HEK293 (cell line): ENCODE data around the gene UCK1.

Source experiments
- KLF1 ChIP-seq: fragments of 450-650 bp; formaldehyde crosslinking; IDR thresholded peaks from 2 replicates; pipeline ENCODE4 v1.5.1; 2016; ENCODE audit warnings: missing biosample characterization, missing genetic modification characterization
- OSR2 ChIP-seq: fragments of 450-650 bp; formaldehyde crosslinking; IDR thresholded peaks from 2 replicates; pipeline ENCODE4 v1.5.1; 2016; ENCODE audit warnings: missing biosample characterization, missing genetic modification characterization
- ZNF169 ChIP-seq: fragments of 450-650 bp; formaldehyde crosslinking; IDR thresholded peaks from 2 replicates; pipeline ENCODE4 v1.5.1; 2016; ENCODE audit warnings: missing biosample characterization, missing genetic modification characterization
- ZNF174 ChIP-seq: fragments of 450-650 bp; formaldehyde crosslinking; IDR thresholded peaks from 2 replicates; pipeline ENCODE4 v1.5.0; 2017; ENCODE audit warnings: missing biosample characterization, mild to moderate bottlenecking, missing genetic modification characterization
- ZNF221 ChIP-seq: fragments of 450-650 bp; formaldehyde crosslinking; IDR thresholded peaks from 2 replicates; pipeline ENCODE4 v1.5.1; 2017; ENCODE audit warnings: missing biosample characterization, missing genetic modification characterization, borderline replicate concordance
- ZNF280C ChIP-seq: fragments of 450-650 bp; formaldehyde crosslinking; IDR thresholded peaks from 2 replicates; pipeline ENCODE4 v1.5.1; 2016; ENCODE audit warnings: missing biosample characterization, missing genetic modification characterization
- ZNF324 ChIP-seq: fragments of 450-650 bp; formaldehyde crosslinking; IDR thresholded peaks from 2 replicates; pipeline ENCODE4 v1.5.1; 2016; ENCODE audit warnings: missing biosample characterization, missing genetic modification characterization
- ZNF362 ChIP-seq: fragments of 450-650 bp; formaldehyde crosslinking; IDR thresholded peaks from 2 replicates; pipeline ENCODE4 v1.5.1; 2016; ENCODE audit warnings: missing biosample characterization, missing genetic modification characterization
- ZNF521 ChIP-seq: fragments of 450-650 bp; formaldehyde crosslinking; IDR thresholded peaks from 2 replicates; pipeline ENCODE4 v1.5.1; 2017; ENCODE audit warnings: missing biosample characterization, mild to moderate bottlenecking, missing genetic modification characterization
- ZNF596 ChIP-seq: fragments of 450-650 bp; IDR thresholded peaks from 2 replicates; pipeline ENCODE4 v1.5.0; 2018; ENCODE audit warnings: missing biosample characterization, mild to moderate bottlenecking, missing genetic modification characterization, moderate library complexity
- ZNF600 ChIP-seq: fragments of 450-650 bp; formaldehyde crosslinking; IDR thresholded peaks from 2 replicates; pipeline ENCODE4 v1.5.1; 2016; ENCODE audit warnings: missing biosample characterization, missing genetic modification characterization
- ZNF664 ChIP-seq: fragments of 450-650 bp; formaldehyde crosslinking; IDR thresholded peaks from 2 replicates; pipeline ENCODE4 v1.5.1; 2016; ENCODE audit warnings: missing biosample characterization, missing genetic modification characterization
- ZNF792 ChIP-seq: fragments of 450-650 bp; formaldehyde crosslinking; IDR thresholded peaks from 2 replicates; pipeline ENCODE4 v1.5.1; 2016; ENCODE audit warnings: missing biosample characterization, missing genetic modification characterization
- ZSCAN23 ChIP-seq: fragments of 450-650 bp; formaldehyde crosslinking; IDR thresholded peaks from 2 replicates; pipeline ENCODE4 v1.5.1; 2016; ENCODE audit warnings: missing biosample characterization, missing genetic modification characterization
- TF ChIP-seq, protein P1 (sequence below): fragments of 450-650 bp; formaldehyde crosslinking; IDR thresholded peaks from 2 replicates; pipeline ENCODE4 v1.5.1; 2016; ENCODE audit warnings: missing biosample characterization, missing genetic modification characterization, borderline replicate concordance
- TF ChIP-seq, protein P2 (sequence below): fragments of 450-650 bp; formaldehyde crosslinking; IDR thresholded peaks from 2 replicates; pipeline ENCODE4 v1.5.1; 2016; ENCODE audit warnings: missing biosample characterization, missing genetic modification characterization
- TF ChIP-seq, protein P3 (sequence below): fragments of 450-650 bp; formaldehyde crosslinking; IDR thresholded peaks from 2 replicates; pipeline ENCODE4 v1.5.1; 2016; ENCODE audit warnings: missing biosample characterization, missing genetic modification characterization, low read depth
- TF ChIP-seq, protein P4 (sequence below): fragments of 450-650 bp; formaldehyde crosslinking; IDR thresholded peaks from 2 replicates; pipeline ENCODE4 v1.5.1; 2016; ENCODE audit warnings: missing biosample characterization, missing genetic modification characterization
- TF ChIP-seq, protein P5 (sequence below): fragments of 450-650 bp; formaldehyde crosslinking; conservative IDR thresholded peaks from 2 replicates; pipeline ENCODE4 v1.5.1; 2016; ENCODE audit warnings: low read depth, missing biosample characterization, missing genetic modification characterization

The UCK1 gene

DNA sequence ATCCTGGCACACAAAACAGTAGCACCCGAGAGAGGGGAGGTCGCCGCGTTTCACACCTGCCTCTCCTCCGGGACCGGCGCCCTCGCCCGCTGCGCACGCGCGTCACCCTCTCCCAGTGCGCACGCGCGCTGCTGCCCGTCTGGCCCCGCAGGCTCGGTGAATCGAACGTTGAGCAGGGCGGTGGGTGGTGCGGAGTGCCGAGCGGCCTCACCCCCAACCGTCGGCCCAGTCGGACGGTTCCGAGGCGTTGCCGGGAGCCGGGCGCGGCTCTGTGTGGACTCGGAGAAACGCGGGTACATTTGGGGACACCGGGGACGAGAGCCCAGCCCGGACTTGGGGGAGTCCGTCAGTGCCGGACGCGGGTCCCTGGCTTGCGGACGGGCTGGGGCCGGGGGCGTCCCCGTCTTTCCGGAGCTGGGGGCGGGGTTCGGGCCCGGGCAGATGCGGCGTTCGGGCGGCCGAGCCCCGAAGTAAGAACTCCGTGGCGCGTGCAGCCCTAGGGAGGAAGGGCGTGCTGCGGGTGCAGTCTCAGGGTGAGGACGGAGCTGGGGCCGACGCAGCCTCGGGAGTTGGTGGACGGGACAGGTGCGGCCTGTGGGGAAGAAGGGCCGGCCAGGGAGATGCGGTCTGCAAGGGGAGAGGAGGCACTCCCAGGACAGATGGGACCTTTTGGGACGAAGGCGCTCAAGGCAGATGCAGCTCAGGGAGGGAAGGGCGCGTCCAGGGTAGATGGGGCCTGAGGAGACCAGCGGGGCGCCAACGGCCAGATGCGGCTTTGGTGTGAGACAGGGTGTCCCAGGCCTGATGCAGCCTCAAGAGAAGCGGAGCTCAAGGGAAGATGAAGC is 28.1 kb downstream of the UCK1 start, which contains the start of gene POMT1 (continued):
- TF ChIP-seq, protein P1, sequence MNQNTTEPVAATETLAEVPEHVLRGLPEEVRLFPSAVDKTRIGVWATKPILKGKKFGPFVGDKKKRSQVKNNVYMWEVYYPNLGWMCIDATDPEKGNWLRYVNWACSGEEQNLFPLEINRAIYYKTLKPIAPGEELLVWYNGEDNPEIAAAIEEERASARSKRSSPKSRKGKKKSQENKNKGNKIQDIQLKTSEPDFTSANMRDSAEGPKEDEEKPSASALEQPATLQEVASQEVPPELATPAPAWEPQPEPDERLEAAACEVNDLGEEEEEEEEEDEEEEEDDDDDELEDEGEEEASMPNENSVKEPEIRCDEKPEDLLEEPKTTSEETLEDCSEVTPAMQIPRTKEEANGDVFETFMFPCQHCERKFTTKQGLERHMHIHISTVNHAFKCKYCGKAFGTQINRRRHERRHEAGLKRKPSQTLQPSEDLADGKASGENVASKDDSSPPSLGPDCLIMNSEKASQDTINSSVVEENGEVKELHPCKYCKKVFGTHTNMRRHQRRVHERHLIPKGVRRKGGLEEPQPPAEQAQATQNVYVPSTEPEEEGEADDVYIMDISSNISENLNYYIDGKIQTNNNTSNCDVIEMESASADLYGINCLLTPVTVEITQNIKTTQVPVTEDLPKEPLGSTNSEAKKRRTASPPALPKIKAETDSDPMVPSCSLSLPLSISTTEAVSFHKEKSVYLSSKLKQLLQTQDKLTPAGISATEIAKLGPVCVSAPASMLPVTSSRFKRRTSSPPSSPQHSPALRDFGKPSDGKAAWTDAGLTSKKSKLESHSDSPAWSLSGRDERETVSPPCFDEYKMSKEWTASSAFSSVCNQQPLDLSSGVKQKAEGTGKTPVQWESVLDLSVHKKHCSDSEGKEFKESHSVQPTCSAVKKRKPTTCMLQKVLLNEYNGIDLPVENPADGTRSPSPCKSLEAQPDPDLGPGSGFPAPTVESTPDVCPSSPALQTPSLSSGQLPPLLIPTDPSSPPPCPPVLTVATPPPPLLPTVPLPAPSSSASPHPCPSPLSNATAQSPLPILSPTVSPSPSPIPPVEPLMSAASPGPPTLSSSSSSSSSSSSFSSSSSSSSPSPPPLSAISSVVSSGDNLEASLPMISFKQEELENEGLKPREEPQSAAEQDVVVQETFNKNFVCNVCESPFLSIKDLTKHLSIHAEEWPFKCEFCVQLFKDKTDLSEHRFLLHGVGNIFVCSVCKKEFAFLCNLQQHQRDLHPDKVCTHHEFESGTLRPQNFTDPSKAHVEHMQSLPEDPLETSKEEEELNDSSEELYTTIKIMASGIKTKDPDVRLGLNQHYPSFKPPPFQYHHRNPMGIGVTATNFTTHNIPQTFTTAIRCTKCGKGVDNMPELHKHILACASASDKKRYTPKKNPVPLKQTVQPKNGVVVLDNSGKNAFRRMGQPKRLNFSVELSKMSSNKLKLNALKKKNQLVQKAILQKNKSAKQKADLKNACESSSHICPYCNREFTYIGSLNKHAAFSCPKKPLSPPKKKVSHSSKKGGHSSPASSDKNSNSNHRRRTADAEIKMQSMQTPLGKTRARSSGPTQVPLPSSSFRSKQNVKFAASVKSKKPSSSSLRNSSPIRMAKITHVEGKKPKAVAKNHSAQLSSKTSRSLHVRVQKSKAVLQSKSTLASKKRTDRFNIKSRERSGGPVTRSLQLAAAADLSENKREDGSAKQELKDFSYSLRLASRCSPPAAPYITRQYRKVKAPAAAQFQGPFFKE = no peak
- TF ChIP-seq, protein P2, sequence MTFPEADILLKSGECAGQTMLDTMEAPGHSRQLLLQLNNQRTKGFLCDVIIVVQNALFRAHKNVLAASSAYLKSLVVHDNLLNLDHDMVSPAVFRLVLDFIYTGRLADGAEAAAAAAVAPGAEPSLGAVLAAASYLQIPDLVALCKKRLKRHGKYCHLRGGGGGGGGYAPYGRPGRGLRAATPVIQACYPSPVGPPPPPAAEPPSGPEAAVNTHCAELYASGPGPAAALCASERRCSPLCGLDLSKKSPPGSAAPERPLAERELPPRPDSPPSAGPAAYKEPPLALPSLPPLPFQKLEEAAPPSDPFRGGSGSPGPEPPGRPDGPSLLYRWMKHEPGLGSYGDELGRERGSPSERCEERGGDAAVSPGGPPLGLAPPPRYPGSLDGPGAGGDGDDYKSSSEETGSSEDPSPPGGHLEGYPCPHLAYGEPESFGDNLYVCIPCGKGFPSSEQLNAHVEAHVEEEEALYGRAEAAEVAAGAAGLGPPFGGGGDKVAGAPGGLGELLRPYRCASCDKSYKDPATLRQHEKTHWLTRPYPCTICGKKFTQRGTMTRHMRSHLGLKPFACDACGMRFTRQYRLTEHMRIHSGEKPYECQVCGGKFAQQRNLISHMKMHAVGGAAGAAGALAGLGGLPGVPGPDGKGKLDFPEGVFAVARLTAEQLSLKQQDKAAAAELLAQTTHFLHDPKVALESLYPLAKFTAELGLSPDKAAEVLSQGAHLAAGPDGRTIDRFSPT (tag by site-specific recombination) = no peak
- no peak for TF ChIP-seq ZNF596
- TF ChIP-seq, protein P3, sequence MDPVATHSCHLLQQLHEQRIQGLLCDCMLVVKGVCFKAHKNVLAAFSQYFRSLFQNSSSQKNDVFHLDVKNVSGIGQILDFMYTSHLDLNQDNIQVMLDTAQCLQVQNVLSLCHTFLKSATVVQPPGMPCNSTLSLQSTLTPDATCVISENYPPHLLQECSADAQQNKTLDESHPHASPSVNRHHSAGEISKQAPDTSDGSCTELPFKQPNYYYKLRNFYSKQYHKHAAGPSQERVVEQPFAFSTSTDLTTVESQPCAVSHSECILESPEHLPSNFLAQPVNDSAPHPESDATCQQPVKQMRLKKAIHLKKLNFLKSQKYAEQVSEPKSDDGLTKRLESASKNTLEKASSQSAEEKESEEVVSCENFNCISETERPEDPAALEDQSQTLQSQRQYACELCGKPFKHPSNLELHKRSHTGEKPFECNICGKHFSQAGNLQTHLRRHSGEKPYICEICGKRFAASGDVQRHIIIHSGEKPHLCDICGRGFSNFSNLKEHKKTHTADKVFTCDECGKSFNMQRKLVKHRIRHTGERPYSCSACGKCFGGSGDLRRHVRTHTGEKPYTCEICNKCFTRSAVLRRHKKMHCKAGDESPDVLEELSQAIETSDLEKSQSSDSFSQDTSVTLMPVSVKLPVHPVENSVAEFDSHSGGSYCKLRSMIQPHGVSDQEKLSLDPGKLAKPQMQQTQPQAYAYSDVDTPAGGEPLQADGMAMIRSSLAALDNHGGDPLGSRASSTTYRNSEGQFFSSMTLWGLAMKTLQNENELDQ (tag by site-specific recombination) = no peak
- no peak for TF ChIP-seq ZNF792 (tag by site-specific recombination)
- TF ChIP-seq OSR2 (tag by site-specific recombination) = no peak; the same call in none of the 2 replicates
- TF ChIP-seq ZNF362 (tag by site-specific recombination) = no peak; the same call in 1 of the 2 replicates
- no peak for TF ChIP-seq ZNF169
- TF ChIP-seq, protein P4, sequence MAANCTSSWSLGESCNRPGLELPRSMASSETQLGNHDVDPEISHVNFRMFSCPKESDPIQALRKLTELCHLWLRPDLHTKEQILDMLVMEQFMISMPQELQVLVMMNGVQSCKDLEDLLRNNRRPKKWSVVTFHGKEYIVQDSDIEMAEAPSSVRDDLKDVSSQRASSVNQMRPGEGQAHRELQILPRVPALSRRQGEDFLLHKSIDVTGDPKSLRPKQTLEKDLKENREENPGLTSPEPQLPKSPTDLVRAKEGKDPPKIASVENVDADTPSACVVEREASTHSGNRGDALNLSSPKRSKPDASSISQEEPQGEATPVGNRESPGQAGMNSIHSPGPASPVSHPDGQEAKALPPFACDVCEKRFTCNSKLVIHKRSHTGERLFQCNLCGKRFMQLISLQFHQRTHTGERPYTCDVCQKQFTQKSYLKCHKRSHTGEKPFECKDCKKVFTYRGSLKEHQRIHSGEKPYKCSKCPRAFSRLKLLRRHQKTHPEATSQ (tag by site-specific recombination) = peak; percentile 11; the same call in 1 of the 2 replicates
- TF ChIP-seq ZNF280C (tag by site-specific recombination) = no peak
- peak; percentile 93 for TF ChIP-seq KLF1 (tag by site-specific recombination)
- peak; percentile 54; the same call in 1 of the 2 replicates for TF ChIP-seq ZNF600 (tag by site-specific recombination)
- TF ChIP-seq, protein P5, sequence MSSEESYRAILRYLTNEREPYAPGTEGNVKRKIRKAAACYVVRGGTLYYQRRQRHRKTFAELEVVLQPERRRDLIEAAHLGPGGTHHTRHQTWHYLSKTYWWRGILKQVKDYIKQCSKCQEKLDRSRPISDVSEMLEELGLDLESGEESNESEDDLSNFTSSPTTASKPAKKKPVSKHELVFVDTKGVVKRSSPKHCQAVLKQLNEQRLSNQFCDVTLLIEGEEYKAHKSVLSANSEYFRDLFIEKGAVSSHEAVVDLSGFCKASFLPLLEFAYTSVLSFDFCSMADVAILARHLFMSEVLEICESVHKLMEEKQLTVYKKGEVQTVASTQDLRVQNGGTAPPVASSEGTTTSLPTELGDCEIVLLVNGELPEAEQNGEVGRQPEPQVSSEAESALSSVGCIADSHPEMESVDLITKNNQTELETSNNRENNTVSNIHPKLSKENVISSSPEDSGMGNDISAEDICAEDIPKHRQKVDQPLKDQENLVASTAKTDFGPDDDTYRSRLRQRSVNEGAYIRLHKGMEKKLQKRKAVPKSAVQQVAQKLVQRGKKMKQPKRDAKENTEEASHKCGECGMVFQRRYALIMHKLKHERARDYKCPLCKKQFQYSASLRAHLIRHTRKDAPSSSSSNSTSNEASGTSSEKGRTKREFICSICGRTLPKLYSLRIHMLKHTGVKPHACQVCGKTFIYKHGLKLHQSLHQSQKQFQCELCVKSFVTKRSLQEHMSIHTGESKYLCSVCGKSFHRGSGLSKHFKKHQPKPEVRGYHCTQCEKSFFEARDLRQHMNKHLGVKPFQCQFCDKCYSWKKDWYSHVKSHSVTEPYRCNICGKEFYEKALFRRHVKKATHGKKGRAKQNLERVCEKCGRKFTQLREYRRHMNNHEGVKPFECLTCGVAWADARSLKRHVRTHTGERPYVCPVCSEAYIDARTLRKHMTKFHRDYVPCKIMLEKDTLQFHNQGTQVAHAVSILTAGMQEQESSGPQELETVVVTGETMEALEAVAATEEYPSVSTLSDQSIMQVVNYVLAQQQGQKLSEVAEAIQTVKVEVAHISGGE = peak; percentile 32; the same call in 1 of the 2 replicates
- no peak for TF ChIP-seq ZNF174 (tag by site-specific recombination)
- TF ChIP-seq ZNF324 (tag by site-specific recombination) = peak; percentile 55; the same call in 1 of the 2 replicates
- no peak for TF ChIP-seq ZSCAN23 (tag by site-specific recombination)
- TF ChIP-seq ZNF221 = no peak
- no peak for TF ChIP-seq ZNF664 (tag by site-specific recombination)
- no peak for TF ChIP-seq ZNF521 (tag by site-specific recombination)
